ENCODE results near the gene LCAT. TPM values are rescaled to one million over a fixed set of nuclear protein-coding genes. Genes with fewer than 3 reads are reported as not detected.

Gene LCAT
- total and polyA plus RNA-seq, 9 of the 15 experiments (the other 6 are each of a cell fraction or from before 2014, with no cell fraction given): 0.46 to 21.0 (median 5.0) TPM

GRCh38 chr16:67919622-67920221 is 24.2 kb downstream of the LCAT start:
- Histone ChIP-seq H2AFZ (ENCODE audit: low read depth, low read length) (no peak overlapping the region), H3K4me3 (no peak overlapping the region), H3K36me3 (ENCODE audit: control insufficient read depth, insufficient read depth, low read length) (no peaks in the 10 kb centered on the region; the same call in 2 of the 3 replicates), H3K9ac (ENCODE audit: insufficient read depth in 1 of 2, low read depth in 2 of 2, low read length in 2 of 2) (peak overlapping the region in 1 of 2 experiments; percentile 39; a peak in 1 of 4 replicates), H3K27me3 (ENCODE audit: control insufficient read depth in 2 of 2, insufficient read depth in 2 of 2, low read length in 2 of 2) (no peaks in the 10 kb centered on the region), H3K4me2 (ENCODE audit: insufficient read depth, low read length) (no peak overlapping the region), H3K27ac (ENCODE audit: extremely low read depth, low read depth, low read length) (no peak overlapping the region), H4K20me1 (replicated peaks; ENCODE audit: control insufficient read depth, insufficient read depth, low read length) (peaks cover 36% of the 10 kb centered on the region), H3K9me3 (replicated peaks; ENCODE audit: control insufficient read depth, insufficient read depth, low read depth, low read length) (no peaks in the 10 kb centered on the region), H3K4me1 (replicated peaks in 1 of 2; ENCODE audit: control insufficient read depth in 2 of 2, insufficient read depth in 2 of 2, low read length in 2 of 2) (peaks cover 22 to 28% of the 10 kb centered on the region in 2 experiments), H3K9me1 (ENCODE audit: control insufficient read depth, insufficient read depth, low read length) (peaks cover 7% of the 10 kb centered on the region), H3K79me2 (ENCODE audit: control insufficient read depth, insufficient read depth, low read length) (no peaks in the 10 kb centered on the region)
- 86% methylated on average over 2 of the region's 6 CpGs for WGBS (ENCODE audit: insufficient coverage, low coverage, missing lambda C conversion rate)
- CTCF ChIA-PET (ENCODE audit: low intra/inter-chr PET ratio): interaction anchor here (1.0 to 1.6 kb wide), 4 partner anchors 9 to 247 kb away, joined by 4 to 10 read pairs (median 6); partner anchors contain the start of gene NRN1L
- DNase-seq (ENCODE audit: extremely low read depth in 1 of 4, low spot score in 3 of 4): peak in 1 of 4 experiments; percentile 41
- intact Hi-C loops (cut with micrococcal nuclease) (no loop called here), in situ Hi-C loops (cut with MboI) (loop anchor here (10.0 kb wide), 1 partner anchor 395 kb away; the partner anchor contains the start of gene RIPOR1)
- no TSS peak for BruUV-seq (replicated peaks)
- ATAC-seq: peak; percentile 71
- POLR2A ChIA-PET: interaction anchor here (0.7 kb wide), 1 partner anchor 21 kb away, joined by 3 read pairs; no protein-coding TSS in a partner anchor
- FAIRE-seq: no peak
- TF ChIP-seq XRCC3 (IDR thresholded peaks at IDR 0.05) (no peak), USF2 (CRISPR knock-in tag; IDR thresholded peaks at IDR 0.05) (no peak), SMC3 (conservative IDR thresholded peaks at IDR 0.05; ENCODE audit: insufficient read depth, low read depth, low read length) (peak; percentile 31; the same call in 1 of the 2 replicates), REST (IDR thresholded peaks at IDR 0.05; ENCODE audit: borderline replicate concordance) (peak; percentile 26; the same call in 1 of the 2 replicates), REST (CRISPR knock-in tag; IDR thresholded peaks at IDR 0.05; ENCODE audit: low read depth) (no peak), CTCF (IDR thresholded peaks at IDR 0.05 in 2 of 3, conservative IDR thresholded peaks at IDR 0.05 in 1 of 3; ENCODE audit: insufficient read depth in 2 of 3, low read depth in 1 of 3, low read length in 3 of 3) (peak; percentile 49 to 69 (median 60)), RAD21 (CRISPR knock-in tag; conservative IDR thresholded peaks at IDR 0.05 in 1 of 2, IDR thresholded peaks at IDR 0.05 in 1 of 2) (peak in 1 of 2 experiments; percentile 58; a peak in 2 of 4 replicates), ETV6 (IDR thresholded peaks at IDR 0.05; ENCODE audit: borderline replicate concordance in 1 of 2, low read depth in 2 of 2, low read length in 1 of 2) (no peak), ETV6 (CRISPR knock-in tag; IDR thresholded peaks at IDR 0.05; ENCODE audit: borderline replicate concordance) (no peak), ZNF551 (CRISPR knock-in tag; IDR thresholded peaks at IDR 0.05) (no peak)
